Nasal cavity respiratory epithelium epithelial cell of viscerocranial mucosa (primary cell): ENCODE results near the gene CLIC6. TPM values are rescaled to one million over a fixed set of nuclear protein-coding genes. Genes with fewer than 3 reads are reported as not detected.

ENCODE experiments used
- total RNA-seq: library from RNA; depleted of rRNA; stranded (reverse); fragments of >200 nt; gene quantifications from 2 replicates; pipeline ENCODE4 v1.2.3, GENCODE V29; 2014

The CLIC6 gene
- under 0.01 and 0.71 TPM in 2 replicates for total RNA-seq

DNA sequence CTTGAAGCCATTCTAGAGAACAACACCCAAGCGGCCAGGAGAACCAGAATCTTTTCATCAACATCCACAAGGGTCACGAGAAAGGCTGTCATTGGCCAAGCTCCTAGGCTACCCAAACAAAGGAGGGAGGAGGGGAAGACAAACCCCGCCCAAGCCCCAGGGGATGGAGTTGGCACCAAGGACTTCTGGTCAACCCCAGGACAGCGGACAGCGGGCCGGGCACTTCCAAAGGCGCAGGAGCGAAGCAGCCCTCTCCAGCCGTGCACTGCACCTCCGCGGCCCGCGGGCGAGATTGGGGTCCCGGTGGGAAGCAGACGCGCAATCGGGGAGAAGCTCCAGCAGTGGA lies at the start of gene CLIC6:
TSS of gene CLIC6 (plus strand) at position 192 of the 346 bp plus-strand sequence. CDS start 395 bp downstream, outside the sequence.

Other genes starting within 250 kb of the CLIC6 start
- 0.14 and 2.4 TPM in 2 replicates for gene SMIM34, start 245.0 kb upstream of the CLIC6 start, total RNA-seq
- gene KCNE1, start 156.8 kb upstream of the CLIC6 start, total RNA-seq: 0.34 and 0.71 TPM in 2 replicates
- 44.4 and 96.4 TPM in 2 replicates for gene RCAN1, start 53.9 kb upstream of the CLIC6 start, total RNA-seq